Lower leg skin (tissue), 4 donors: Measurements from ENCODE around the gene ISL1. TPM values are rescaled to one million over a fixed set of nuclear protein-coding genes. Genes with fewer than 3 reads are reported as not detected.
A peak's percentile ranks its signal among the peaks of the same experiment; 100 is the strongest.

Source experiments
- DNase-seq, 2 donors: peaks; one replicate each; pipeline ENCODE4 v3.0.0-alpha.2; 2019; ENCODE audit warnings: low spot score in 2 of 2
- H3K4me3 ChIP-seq: fragments of 200-600 bp; sonication (generic); 2 replicates; pipeline ENCODE4 v1.5.1; 2017; ENCODE audit warnings: mild to moderate bottlenecking, low read depth; ENCODE audit not compliant: poor library complexity, severe bottlenecking
- CTCF ChIP-seq, 3 donors: fragments of 450-650 bp; IDR thresholded peaks; one replicate each; pipeline ENCODE4 v1.5.1; 2016; ENCODE audit warnings: antibody characterized with exemption in 3 of 3, mild to moderate bottlenecking in 3 of 3, moderate library complexity in 2 of 3
- POLR2A ChIP-seq, 2 donors: fragments of 450-650 bp; IDR thresholded peaks; one replicate each; pipeline ENCODE4 v1.6.1; 2016 to 2017; ENCODE audit warnings: antibody characterized with exemption in 2 of 2, mild to moderate bottlenecking in 1 of 2, moderate library complexity in 1 of 2
- whole genome bisulfite sequencing, 2 donors: methylation state at CpG; one replicate each; pipeline ENCODE4 v1.1.5; 2018; 5-methylcytosine and 5-hydroxymethylcytosine counted together
- intact Hi-C: fragments of 100-400 bp; cut with DNase I; formaldehyde crosslinking; loops from one replicate; pipeline ENCODE4 v1.15.0; 2023; ENCODE audit warnings: low total_unique reads
- total RNA-seq, 4 donors: library from RNA; depleted of rRNA; stranded (reverse); fragments of >200 nt; gene quantifications; one replicate each; pipeline ENCODE4 v1.1.0, GENCODE V29; 2016

ISL1 gene
- total RNA-seq: 1 to 10 TPM in 3 of 4 donors, under 1 TPM in 1; 0.76 to 2.0 (median 1.7) TPM

- peak within 1 kb of the TSS; percentile 22 for H3K4me3 ChIP-seq
- intact Hi-C loops: no loop called here
- WGBS, 2 donors: 2 to 3% methylated on average over 57 of the region's 57 CpGs
- DNase-seq: peak in 1 of 2 donors; percentile 85
- TF ChIP-seq POLR2A (IDR thresholded peaks at IDR 0.05): no peak
- no peak for TF ChIP-seq CTCF (IDR thresholded peaks at IDR 0.05)
Observed at GRCh38 chr5:51383131-51384121, at the start of gene ISL1. Gene ISL1 (plus strand): TSS chr5:51383448. CDS start chr5:51383672, 224 bp downstream.

GRCh38 chr5:51336878-51337277 is 46.4 kb upstream of the ISL1 start:
- no peak for TF ChIP-seq CTCF (IDR thresholded peaks at IDR 0.05)
- intact Hi-C loops: no loop called here

GRCh38 chr5:51345106-51345505 is 38.1 kb upstream of the ISL1 start:
- TF ChIP-seq POLR2A (IDR thresholded peaks at IDR 0.05) (no peak), CTCF (IDR thresholded peaks at IDR 0.05) (no peak)
- intact Hi-C loops: no loop called here
- H3K4me3 ChIP-seq: no peak overlapping the region
- no peak for DNase-seq
- 61 to 62% methylated on average over 2 of the region's 2 CpGs for whole genome bisulfite sequencing, 2 donors

More at GRCh38 chr5:51336878-51337277, 46.4 kb upstream of the ISL1 start:
- 90 to 93% methylated on average over 2 of the region's 2 CpGs for WGBS, 2 donors
- DNase-seq: no peak
- no peak overlapping the region for H3K4me3 ChIP-seq

GRCh38 chr5:51347157-51347556 is 36.1 kb upstream of the ISL1 start:
- no peak for DNase-seq
- intact Hi-C loops: no loop called here
- WGBS, 2 donors: 61 to 63% methylated on average over 1 of the region's 1 CpG

GRCh38 chr5:51347704-51348103 is 35.5 kb upstream of the ISL1 start:
- TF ChIP-seq POLR2A (IDR thresholded peaks at IDR 0.05): no peak
- no peak for TF ChIP-seq CTCF (IDR thresholded peaks at IDR 0.05)
- 82 to 85% methylated on average over 2 of the region's 2 CpGs for WGBS, 2 donors
- no peak for DNase-seq
- intact Hi-C loops: no loop called here
- no peak overlapping the region for H3K4me3 ChIP-seq

More at GRCh38 chr5:51347157-51347556, 36.1 kb upstream of the ISL1 start:
- no peak overlapping the region for H3K4me3 ChIP-seq
- TF ChIP-seq CTCF (IDR thresholded peaks at IDR 0.05): no peak
- no peak for TF ChIP-seq POLR2A (IDR thresholded peaks at IDR 0.05)
